ENCODE measurements around the gene MECR.

GRCh38 chr1:29279406-29279805, 48.7 kb upstream of the MECR start:
- no peak for TF ChIP-seq POLR2A (IDR thresholded peaks at IDR 0.05)
- TF ChIP-seq CTCF (IDR thresholded peaks at IDR 0.05) = no peak

All from uterus (tissue), 2 donors.